ENCODE results near the gene CAPZB. TPM values are rescaled to one million over a fixed set of nuclear protein-coding genes. Genes with fewer than 3 reads are reported as not detected.

Gene CAPZB
- polyA plus RNA-seq, 2 of the 4 experiments (the other 2 are of a cell fraction) = 133 to 296 TPM

GRCh38 chr1:19402031-19402813 is 83.1 kb downstream of the CAPZB start:
- POLR2A ChIA-PET = no interaction called here
- no peak for TF ChIP-seq FOSL2 (IDR thresholded peaks at IDR 0.05)
- TF ChIP-seq FOSL2 (CRISPR knock-in tag; IDR thresholded peaks at IDR 0.05) = no peak
- no peak for TF ChIP-seq ATOH8 (CRISPR knock-in tag; IDR thresholded peaks at IDR 0.05; ENCODE audit: low read depth)
- TF ChIP-seq FOSB (CRISPR knock-in tag; IDR thresholded peaks at IDR 0.05) = no peak
- no peak for TF ChIP-seq ESRRA (IDR thresholded peaks at IDR 0.05; ENCODE audit: borderline replicate concordance, low read length)
- TF ChIP-seq HOXA7 (CRISPR knock-in tag; IDR thresholded peaks at IDR 0.05) = no peak
- TF ChIP-seq MAZ (IDR thresholded peaks at IDR 0.05; ENCODE audit: borderline replicate concordance, low read depth, low read length) = no peak
- TF ChIP-seq EHF (CRISPR knock-in tag; IDR thresholded peaks at IDR 0.05) = no peak
- TF ChIP-seq CHD2 (IDR thresholded peaks at IDR 0.05; ENCODE audit: low read length, partially characterized antibody) = no peak
- no peak for TF ChIP-seq HOXB5 (CRISPR knock-in tag; IDR thresholded peaks at IDR 0.05)
- no peak for TF ChIP-seq REST (IDR thresholded peaks at IDR 0.05)
- no peak for TF ChIP-seq MAX (IDR thresholded peaks at IDR 0.05)
- TF ChIP-seq SMC3 (IDR thresholded peaks at IDR 0.05) = no peak
- CTCF ChIA-PET = interaction anchor here (0.8 to 3.1 kb wide), 7 partner anchors 9 to 259 kb away, joined by 3 to 11 read pairs (median 3); no protein-coding TSS in a partner anchor
- 96% methylated on average over 5 of the region's 7 CpGs for WGBS (ENCODE audit: missing lambda C conversion rate)
- H3K9me3 ChIP-seq = no peaks in the 10 kb centered on the region
- no peaks in the 10 kb centered on the region for H3K4me1 ChIP-seq
- no peak overlapping the region for H3K4me2 ChIP-seq
- ATAC-seq = no peak
- FAIRE-seq = no peak
- no peak for DNase-seq (ENCODE audit: low read depth in 1 of 2, low spot score in 1 of 2)
- no peak overlapping the region for H3K4me3 ChIP-seq
- H3K27ac ChIP-seq = no peak overlapping the region

GRCh38 chr1:19401535-19401889 is 83.8 kb downstream of the CAPZB start:
- no peak overlapping the region for H3K4me2 ChIP-seq
- no peak overlapping the region for H3K4me3 ChIP-seq
- CTCF ChIA-PET = interaction anchor here (0.7 to 3.1 kb wide), 7 partner anchors 9 to 260 kb away, joined by 3 to 11 read pairs (median 3); no protein-coding TSS in a partner anchor
- DNase-seq (ENCODE audit: low read depth in 1 of 2, low spot score in 1 of 2) (no peak), ATAC-seq (no peak), FAIRE-seq (no peak)
- H3K27ac ChIP-seq = no peak overlapping the region
- POLR2A ChIA-PET = no interaction called here
- 85% methylated on average over 3 of the region's 3 CpGs for WGBS (ENCODE audit: missing lambda C conversion rate)
- no peaks in the 10 kb centered on the region for H3K9me3 ChIP-seq
- H3K4me1 ChIP-seq = no peaks in the 10 kb centered on the region
- TF ChIP-seq EHF (CRISPR knock-in tag; IDR thresholded peaks at IDR 0.05) = no peak
- TF ChIP-seq ZC3H11A (IDR thresholded peaks at IDR 0.05) = no peak

GRCh38 chr1:19400875-19401534 is 84.3 kb downstream of the CAPZB start:
- no peak overlapping the region for H3K4me3 ChIP-seq
- no peak overlapping the region for H3K4me2 ChIP-seq
- 91% methylated on average over 7 of the region's 7 CpGs for WGBS (ENCODE audit: missing lambda C conversion rate)
- H3K9me3 ChIP-seq = no peaks in the 10 kb centered on the region
- no peak for DNase-seq (ENCODE audit: low read depth in 1 of 2, low spot score in 1 of 2)
- ChIA-PET CTCF (interaction anchor here (0.7 to 3.1 kb wide), 6 partner anchors 8 to 260 kb away, joined by 3 to 11 read pairs (median 3); no protein-coding TSS in a partner anchor), POLR2A (no interaction called here)
- H3K4me1 ChIP-seq = no peaks in the 10 kb centered on the region
- FAIRE-seq = no peak
- ATAC-seq = no peak
- no peak overlapping the region for H3K27ac ChIP-seq
- TF ChIP-seq BCL3 (IDR thresholded peaks at IDR 0.05) = no peak
- no peak for TF ChIP-seq JUN (IDR thresholded peaks at IDR 0.05)
- no peak for TF ChIP-seq TFCP2L1 (CRISPR knock-in tag; IDR thresholded peaks at IDR 0.05)
- TF ChIP-seq KDM1A (IDR thresholded peaks at IDR 0.05; ENCODE audit: low read depth) = no peak
- no peak for TF ChIP-seq ATOH8 (CRISPR knock-in tag; IDR thresholded peaks at IDR 0.05; ENCODE audit: low read depth)
- no peak for TF ChIP-seq HOXB5 (CRISPR knock-in tag; IDR thresholded peaks at IDR 0.05)
- no peak for TF ChIP-seq RNF2 (IDR thresholded peaks at IDR 0.05; ENCODE audit: borderline replicate concordance, low read depth)
- no peak for TF ChIP-seq FOSL2 (IDR thresholded peaks at IDR 0.05)
- TF ChIP-seq FOSL2 (CRISPR knock-in tag; IDR thresholded peaks at IDR 0.05) = no peak
- TF ChIP-seq CTCF (IDR thresholded peaks at IDR 0.05) = no peak
- TF ChIP-seq POLR2AphosphoS2 (conservative IDR thresholded peaks at IDR 0.05; ENCODE audit: low read length) = no peak
- TF ChIP-seq ESRRA (IDR thresholded peaks at IDR 0.05; ENCODE audit: borderline replicate concordance, low read length) = no peak
- no peak for TF ChIP-seq BHLHE40 (IDR thresholded peaks at IDR 0.05; ENCODE audit: low read depth, low read length)
- no peak for TF ChIP-seq HDAC2 (IDR thresholded peaks at IDR 0.05)

Measured in A549 (cell line).